ENCODE results near the gene INPP5E. TPM values are rescaled to one million over a fixed set of nuclear protein-coding genes. Genes with fewer than 3 reads are reported as not detected.

The INPP5E gene
- total RNA-seq, 6 experiments from 2014 or later = 5.9 to 7.6 (median 6.0) TPM

DNA sequence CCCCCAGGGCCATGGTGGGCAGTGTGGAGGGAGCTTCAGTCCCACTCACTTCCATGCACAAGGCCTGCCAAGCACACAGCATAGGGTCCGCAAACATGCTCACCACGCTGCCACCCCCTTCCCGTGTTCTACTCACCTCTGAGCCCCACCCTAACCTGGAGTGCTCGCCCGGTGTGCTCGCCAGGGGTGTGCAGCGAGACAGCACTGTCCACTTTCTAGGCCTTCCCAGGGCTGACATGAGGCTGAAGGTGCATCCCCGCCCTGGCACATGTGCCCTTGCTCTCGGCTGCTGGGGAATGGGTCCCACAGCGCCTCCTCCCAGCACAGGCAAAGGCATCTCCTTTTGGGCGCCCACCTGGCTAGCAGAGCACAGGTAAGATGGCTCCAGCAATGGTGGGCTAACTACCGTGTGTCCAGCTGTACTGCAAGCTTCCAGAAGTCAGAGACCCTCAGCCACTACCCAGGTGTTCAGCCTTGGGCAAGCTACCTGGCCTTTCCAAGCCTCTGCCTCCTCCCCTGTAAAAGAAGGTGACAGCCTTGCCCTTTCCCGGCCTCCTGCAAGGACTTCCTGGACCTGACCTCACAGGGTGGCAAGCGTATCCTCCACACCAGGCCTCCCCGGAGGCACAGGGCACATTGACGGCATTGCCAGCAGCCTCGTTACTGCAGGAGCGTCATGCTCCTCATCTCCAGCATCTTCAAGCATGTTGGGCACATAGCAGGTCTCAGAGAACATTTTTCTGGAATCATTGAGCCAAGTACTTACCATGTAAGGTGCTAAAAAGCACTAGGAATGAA lies 47.4 kb upstream of the INPP5E start:
- intact Hi-C loops (cut with DNase I) = loop anchor here in 1 of 2 donors (5.0 kb wide), 1 partner anchor 140 kb away; no protein-coding TSS in a partner anchor
- no peaks in the 10 kb centered on the region for H3K9me3 ChIP-seq
- TF ChIP-seq, protein P1, sequence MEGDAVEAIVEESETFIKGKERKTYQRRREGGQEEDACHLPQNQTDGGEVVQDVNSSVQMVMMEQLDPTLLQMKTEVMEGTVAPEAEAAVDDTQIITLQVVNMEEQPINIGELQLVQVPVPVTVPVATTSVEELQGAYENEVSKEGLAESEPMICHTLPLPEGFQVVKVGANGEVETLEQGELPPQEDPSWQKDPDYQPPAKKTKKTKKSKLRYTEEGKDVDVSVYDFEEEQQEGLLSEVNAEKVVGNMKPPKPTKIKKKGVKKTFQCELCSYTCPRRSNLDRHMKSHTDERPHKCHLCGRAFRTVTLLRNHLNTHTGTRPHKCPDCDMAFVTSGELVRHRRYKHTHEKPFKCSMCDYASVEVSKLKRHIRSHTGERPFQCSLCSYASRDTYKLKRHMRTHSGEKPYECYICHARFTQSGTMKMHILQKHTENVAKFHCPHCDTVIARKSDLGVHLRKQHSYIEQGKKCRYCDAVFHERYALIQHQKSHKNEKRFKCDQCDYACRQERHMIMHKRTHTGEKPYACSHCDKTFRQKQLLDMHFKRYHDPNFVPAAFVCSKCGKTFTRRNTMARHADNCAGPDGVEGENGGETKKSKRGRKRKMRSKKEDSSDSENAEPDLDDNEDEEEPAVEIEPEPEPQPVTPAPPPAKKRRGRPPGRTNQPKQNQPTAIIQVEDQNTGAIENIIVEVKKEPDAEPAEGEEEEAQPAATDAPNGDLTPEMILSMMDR (IDR thresholded peaks at IDR 0.05) = no peak
- TF ChIP-seq POLR2A (IDR thresholded peaks at IDR 0.05) = no peak
- no peaks in the 10 kb centered on the region for H3K36me3 ChIP-seq
- no peak overlapping the region for H3K27ac ChIP-seq
- H3K4me3 ChIP-seq = no peak overlapping the region
- no peak for ATAC-seq
- DNase-seq = no peak
- peaks cover 0 to 40% (median 18%) of the 10 kb centered on the region in 4 donors for H3K4me1 ChIP-seq
- H3K27me3 ChIP-seq = no peaks in the 10 kb centered on the region
- 96% methylated on average over 5 of the region's 18 CpGs for WGBS (ENCODE audit: insufficient coverage, low coverage, low lambda C conversion rate, missing lambda C conversion rate)

DNA sequence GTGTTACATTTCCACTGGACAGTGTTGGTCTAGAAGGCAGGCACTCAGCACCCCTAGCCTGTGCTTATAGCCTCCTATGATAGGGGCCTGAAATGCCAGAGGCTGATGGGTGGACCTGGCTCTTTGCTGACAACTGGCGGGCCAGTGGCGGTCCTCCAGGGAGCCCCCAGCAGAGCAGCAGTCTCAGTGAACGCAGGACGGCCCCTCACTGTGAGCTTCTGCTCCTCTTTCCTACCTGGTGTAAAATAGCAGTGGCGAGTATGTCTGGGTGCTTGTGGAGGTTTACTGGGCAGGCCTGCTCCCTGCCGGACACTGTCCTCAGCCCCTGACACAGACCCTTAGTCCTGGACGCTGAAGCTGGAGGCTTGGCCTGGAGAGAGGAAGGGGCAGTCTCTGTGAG lies 46.5 kb upstream of the INPP5E start:
- ATAC-seq (no peak), DNase-seq (no peak)
- H3K36me3 ChIP-seq = no peaks in the 10 kb centered on the region
- H3K27me3 ChIP-seq = no peaks in the 10 kb centered on the region
- intact Hi-C loops (cut with DNase I) = loop anchor here in 1 of 2 donors (5.0 kb wide), 1 partner anchor 141 kb away; no protein-coding TSS in a partner anchor
- no peaks in the 10 kb centered on the region for H3K9me3 ChIP-seq
- no peak overlapping the region for H3K4me3 ChIP-seq
- TF ChIP-seq, protein P1 (IDR thresholded peaks at IDR 0.05) = no peak
- no peak for TF ChIP-seq POLR2A (IDR thresholded peaks at IDR 0.05)
- peaks cover 0 to 48% (median 22%) of the 10 kb centered on the region in 4 donors for H3K4me1 ChIP-seq
- WGBS (ENCODE audit: insufficient coverage, low coverage, low lambda C conversion rate, missing lambda C conversion rate) = 77% methylated on average over 3 of the region's 7 CpGs
- peak overlapping the region in 2 of 3 donors; percentile 56 to 96 for H3K27ac ChIP-seq

DNA sequence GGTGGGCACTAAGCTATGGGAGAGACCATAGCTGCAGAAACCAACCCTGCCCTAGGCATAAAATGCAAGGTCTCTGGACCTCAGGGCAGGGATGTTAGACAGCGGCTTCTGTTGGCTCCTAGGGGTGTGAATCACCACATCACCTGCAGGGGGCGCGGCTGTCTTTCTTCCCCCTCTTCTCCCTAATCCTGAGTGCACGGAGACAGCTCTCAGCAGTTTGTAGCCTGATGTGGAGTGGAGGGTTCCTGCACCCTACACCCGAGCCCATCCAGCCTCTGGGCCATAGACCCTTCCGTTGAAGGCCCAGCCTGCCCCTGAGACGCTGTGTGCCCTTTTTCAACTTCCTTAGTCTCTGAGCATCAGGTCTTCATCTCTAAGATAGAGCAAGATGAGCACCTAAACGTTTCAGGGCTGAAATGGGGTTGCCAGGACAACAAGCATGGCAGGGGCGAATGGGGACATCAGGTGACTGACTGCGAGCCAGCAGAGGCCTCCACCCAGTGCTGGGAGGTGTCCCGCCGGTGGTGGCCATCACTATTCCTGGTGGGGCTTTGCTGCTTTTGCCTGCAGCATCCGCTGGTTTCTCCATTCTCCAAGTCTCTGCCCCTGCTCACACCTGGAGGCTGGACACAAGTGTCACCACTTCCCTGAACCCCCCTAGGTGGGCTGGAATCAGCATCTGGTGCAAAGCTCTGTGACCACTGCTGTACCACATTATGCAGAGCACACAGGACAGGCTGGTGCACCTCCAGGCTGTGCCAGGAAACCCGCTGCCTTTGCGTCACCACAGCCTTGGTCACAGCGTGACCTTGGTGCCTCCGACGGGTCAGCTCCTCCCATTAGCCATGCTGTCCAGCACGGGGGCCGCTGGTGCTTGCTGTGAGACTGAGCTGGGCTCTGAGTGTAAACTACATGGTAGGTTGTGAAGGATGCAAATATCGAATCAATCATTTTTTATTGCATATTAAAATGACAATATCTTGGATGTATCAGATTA lies 45.7 kb upstream of the INPP5E start:
- Histone ChIP-seq H3K27ac (peak overlapping the region; percentile 93 to 97 (median 96)), H3K27me3 (no peaks in the 10 kb centered on the region), H3K4me1 (peaks cover 0 to 48% (median 22%) of the 10 kb centered on the region in 4 donors), H3K36me3 (peaks cover 0 to under 1% (median 0%) of the 10 kb centered on the region in 4 donors), H3K9me3 (no peaks in the 10 kb centered on the region), H3K4me3 (peak overlapping the region in 2 of 3 donors; percentile 85 to 86)
- intact Hi-C loops (cut with DNase I) = loop anchor here in 1 of 2 donors (5.0 kb wide), 1 partner anchor 142 kb away; no protein-coding TSS in a partner anchor
- WGBS (ENCODE audit: insufficient coverage, low coverage, low lambda C conversion rate, missing lambda C conversion rate) = 12% methylated on average over 14 of the region's 21 CpGs
- DNase-seq = peak; percentile 93 to 96 (median 96)
- peak; percentile 28 for TF ChIP-seq POLR2A (IDR thresholded peaks at IDR 0.05)
- TF ChIP-seq, protein P1 (IDR thresholded peaks at IDR 0.05) = peak; percentile 84 to 91 (median 88)
- peak; percentile 39 to 58 (median 52) for ATAC-seq

Data from right lobe of liver (tissue), 6 donors.